Right forelimb (tissue), 1 donor: ENCODE results near the gene ADRA2C.

Experiments
- DNase-seq: peaks from one replicate; pipeline ENCODE4 v3.0.0-alpha.2; 2018

Gene ADRA2C

GRCh38 chr4:3735196-3735595, 31.0 kb upstream of the ADRA2C start:
- no peak for DNase-seq

DNA sequence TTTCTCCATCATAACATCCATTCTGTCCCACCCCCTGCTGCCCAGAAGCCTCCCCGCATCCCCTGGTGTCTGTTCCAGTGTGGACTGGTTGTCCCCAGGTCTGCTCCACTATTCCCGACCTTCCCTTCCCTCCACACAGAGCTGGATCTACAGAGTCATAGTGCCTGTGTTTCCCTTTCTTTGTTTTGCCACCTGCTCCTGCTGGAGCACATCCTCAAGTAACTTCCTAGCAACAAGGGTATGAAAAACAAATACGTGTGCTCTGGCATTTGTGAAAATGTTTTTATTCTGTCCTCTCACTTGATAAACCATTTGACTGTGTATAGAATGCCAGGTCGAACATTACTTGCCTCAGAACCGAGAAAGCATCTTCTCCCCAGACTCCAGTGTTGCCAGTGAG, 29.9 kb upstream of the ADRA2C start:
- no peak for DNase-seq

DNA sequence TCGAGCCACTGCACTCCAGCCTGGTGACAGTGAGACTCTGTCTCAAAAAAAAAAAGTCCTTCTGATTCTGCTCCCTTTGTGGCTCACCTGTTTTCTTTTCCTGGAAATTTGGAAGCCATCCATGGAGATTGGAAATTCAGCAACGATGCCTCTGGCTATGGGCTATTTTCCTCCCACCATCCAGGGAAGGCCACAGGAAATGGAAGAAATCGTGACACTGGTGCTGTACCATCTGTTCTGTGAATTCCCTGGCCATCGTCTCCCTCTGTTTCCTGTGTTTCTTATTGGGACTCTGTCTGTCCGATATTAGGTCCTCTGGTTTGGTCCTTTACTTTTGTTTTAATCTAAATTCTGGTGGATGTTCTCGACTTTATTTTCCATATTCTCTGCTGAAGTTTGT, 29.4 kb upstream of the ADRA2C start:
- no peak for DNase-seq

DNA sequence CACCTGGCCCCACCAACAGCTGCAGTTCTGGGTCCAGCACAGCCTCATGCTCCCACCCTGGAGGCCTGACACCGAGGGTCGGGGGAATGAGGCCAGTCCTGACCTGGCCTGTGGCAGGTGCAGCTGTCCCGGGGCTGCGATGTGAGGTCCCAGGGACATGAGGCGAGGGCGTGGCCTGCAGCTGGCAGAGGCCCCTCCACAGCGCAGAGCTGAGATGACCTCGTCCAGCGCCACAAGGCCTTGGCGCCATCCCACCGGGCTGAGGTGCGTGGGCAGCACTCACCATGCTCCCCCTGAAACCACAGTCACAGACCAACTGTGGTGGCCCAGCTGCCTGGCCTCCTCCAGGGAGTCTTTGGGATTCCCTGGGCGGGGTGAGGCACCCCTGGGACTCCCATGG, 26.6 kb upstream of the ADRA2C start:
- DNase-seq, result no peak

DNA sequence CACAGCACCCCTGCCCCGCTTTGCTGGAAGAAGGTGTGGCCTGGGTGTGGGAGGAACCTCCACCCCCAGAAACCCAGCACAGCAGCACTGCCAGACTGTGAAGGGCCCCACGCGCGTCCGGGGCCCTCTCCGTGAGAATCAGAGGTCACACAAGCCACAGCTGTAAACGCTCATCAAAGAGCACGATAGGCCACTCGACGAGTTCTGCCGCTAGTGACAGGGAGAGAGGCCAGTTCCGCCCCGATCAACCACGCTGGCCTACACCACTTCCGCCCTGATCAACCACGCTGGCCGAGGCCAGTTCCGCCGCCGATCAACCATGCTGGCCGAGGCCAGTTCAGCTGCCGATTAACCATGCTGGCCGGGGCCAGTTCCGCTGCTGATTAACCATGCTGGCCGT, 25.9 kb upstream of the ADRA2C start:
- DNase-seq, result no peak

- no peak for DNase-seq
Measured at GRCh38 chr4:3741217-3742011, 24.8 kb upstream of the ADRA2C start.

DNA sequence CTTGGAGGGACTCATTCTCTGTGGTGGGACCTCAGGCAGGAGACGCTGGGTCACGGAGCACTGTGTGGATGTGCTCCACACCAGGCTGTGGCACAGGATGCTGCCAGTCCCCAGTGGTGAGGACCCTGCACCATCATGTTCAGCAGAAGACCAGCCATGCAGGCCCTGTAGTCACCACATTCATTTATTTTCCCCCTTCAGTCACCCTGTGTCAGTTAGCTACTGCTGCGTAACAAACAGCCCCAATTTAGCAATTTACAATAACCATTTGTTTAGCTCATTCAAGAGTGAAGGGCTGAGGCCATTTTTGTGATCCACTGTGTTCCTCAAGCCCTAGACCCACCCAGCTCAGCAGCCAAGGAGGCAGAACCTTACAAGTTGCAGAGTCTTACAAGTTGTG, 23.6 kb upstream of the ADRA2C start:
- no peak for DNase-seq

- DNase-seq, result no peak
Measured at GRCh38 chr4:3744232-3744631, 22.0 kb upstream of the ADRA2C start.

- DNase-seq, result no peak
Measured at GRCh38 chr4:3744901-3745300, 21.3 kb upstream of the ADRA2C start.

- DNase-seq, result no peak
Measured at GRCh38 chr4:3745886-3746656, 20.1 kb upstream of the ADRA2C start.

DNA sequence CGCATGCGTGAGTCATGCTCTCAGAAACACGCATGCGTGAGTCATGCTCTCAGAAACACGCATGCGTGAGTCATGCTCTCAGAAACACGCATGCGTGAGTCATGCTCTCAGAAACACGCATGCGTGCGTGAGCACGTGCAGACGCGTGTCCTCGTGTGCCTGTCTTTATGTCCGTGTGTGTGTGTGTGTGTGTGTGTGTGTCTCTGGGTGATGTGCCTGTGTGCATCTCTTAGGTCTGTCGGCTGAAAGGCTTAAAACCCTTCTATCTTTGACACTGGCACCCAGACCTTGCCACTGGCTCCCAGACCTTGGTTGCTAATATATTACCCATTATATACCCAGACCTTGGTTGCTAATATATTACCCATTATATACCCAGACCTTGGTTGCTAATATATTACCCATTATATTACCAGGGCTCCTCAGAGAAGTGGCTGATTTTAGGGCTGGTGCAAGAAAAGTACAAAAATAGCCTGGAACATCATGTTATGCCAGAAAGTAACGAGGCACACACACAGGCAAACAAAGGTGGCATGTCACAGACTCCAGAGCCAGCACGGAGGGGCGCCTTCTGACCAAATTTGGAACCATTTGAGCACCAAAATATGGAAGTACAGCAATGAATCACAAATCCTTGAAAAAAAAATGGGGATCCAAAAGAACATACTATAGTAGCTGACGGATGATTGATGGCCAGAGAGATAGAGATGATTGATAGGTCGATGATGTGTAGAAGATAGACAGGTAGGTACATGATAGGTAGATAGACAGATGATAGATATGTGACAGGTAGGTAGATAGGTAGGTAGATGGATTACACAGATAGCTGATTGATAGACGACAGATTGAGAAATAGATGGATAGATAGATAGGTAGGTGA, 19.2 kb upstream of the ADRA2C start:
- DNase-seq, result no peak

DNA sequence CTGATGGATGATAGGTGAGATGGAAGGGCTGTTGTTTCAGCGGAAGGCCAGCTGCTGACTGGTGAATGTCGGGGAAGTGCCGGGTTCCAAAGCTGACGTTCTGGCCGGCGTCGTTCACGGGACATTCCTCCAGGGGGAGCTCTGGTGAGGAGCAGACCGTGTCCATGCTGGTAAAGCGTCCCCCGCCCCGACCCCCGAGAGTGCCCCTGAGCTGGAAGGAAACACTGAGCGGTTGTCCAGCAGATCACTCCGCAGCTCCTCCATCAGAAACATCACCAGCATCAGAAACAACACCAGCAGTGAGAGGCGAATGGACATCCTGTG, 18.6 kb upstream of the ADRA2C start:
- no peak for DNase-seq

DNA sequence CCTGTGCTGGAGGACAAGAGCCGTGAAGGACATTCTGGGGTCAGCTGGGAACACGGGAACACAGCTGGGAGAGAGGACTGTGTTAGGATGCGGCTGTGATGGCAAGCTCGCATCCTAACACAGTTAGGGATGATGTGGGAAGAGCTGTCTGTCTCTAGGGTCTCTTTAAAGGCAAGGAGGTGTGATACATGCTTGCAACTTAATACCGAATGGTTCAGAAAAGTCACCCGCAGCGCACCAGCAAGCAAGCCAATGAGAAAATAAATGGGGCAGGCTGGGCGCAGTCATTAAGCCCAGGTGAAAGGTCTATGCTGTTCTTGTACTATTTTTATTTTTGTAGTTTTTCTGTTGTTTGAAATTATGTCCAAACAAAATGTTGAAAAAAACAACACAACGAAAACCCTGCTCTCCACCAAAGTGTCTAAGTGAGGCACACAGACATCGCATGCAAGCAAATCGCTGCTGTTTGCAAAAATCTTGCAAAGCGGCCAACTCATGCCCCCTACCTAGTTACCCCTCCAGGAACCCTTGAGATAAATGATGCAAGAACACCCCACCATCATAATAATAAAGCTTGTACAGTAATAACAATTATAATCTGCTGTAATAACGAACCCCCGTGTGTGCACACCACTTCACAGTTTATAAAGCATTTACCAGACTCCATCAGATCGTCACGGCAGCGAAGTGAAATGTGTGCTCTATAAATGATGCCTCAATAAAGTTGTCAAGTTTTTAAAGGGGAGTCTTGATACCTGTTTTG, 17.9 kb upstream of the ADRA2C start:
- no peak for DNase-seq

DNA sequence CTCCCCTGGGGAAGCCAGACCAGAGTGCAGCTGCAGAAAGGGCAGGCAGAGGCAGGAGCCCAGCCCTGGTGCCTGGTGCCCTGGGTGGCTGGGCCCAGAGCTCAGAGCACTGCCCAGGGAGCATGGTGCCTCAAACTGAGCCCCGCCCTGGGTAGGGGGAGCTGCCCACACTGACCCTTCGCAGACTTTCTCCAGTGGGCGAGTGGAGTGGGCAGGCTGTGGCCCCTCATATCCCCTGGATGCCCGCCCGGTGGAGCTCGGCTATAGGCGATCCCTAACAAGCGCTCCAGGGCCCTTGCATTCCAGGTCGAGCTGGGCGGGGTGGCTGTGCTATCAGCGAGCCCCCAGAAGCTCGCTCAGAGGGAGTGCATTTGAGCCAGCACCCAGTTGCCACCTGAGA, 17.1 kb upstream of the ADRA2C start:
- DNase-seq, result no peak

GRCh38 chr4:3750334-3750733, 15.9 kb upstream of the ADRA2C start:
- DNase-seq, result no peak

DNA sequence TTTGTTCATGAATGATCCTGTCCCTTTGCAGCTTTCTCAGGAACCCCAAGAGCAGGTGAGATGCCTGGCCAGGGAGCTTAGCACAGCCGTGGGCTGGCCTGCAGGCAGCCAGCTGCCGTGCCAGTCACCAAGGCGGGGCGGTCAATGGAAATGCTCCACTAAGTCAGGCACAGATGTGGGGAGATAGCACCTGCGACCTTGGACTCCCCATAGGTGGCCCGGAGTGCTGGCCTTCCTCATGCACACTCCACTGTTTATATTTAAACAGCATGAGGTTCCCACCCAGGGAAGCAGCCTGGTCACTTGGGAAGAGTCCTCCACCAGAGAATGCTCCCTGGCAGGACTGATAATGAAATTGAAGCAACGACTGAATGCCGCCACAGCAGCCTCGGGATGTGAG, 14.2 kb upstream of the ADRA2C start:
- no peak for DNase-seq

DNA sequence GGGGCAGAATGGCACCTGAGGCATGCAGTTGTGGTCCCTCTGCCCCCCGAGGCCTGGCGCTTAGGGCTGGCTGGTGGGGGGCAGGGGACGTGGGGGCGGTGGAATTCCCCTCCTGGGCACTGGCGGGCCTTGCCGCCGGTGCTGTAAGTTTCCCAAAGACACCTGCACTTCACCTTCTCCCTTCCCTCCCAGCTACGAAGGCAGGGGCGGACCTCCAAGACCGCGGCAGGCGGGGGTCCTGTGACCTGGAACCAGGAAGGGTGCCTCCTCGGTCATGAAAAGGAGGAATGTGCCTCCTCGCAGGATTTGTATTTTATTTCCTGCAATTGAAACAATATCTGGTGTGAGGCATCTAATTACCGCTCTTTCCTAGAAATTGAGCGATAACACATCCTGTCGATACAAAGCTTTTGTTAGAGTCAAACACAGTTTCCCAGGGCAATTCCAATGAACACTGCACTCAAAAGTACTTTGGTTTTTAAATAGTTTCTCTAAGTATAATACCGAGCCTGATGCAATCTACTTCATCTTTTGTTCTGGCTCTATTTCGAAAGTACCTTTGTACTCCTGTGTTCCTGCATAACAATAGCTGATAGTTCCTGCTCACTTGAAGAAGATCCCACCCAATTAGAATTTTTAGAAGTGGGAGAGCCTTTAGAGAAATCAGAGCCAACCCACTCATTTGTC, 12.3 kb upstream of the ADRA2C start:
- DNase-seq, result no peak

- no peak for DNase-seq
Measured at GRCh38 chr4:3756343-3757059, 9.7 kb upstream of the ADRA2C start.

DNA sequence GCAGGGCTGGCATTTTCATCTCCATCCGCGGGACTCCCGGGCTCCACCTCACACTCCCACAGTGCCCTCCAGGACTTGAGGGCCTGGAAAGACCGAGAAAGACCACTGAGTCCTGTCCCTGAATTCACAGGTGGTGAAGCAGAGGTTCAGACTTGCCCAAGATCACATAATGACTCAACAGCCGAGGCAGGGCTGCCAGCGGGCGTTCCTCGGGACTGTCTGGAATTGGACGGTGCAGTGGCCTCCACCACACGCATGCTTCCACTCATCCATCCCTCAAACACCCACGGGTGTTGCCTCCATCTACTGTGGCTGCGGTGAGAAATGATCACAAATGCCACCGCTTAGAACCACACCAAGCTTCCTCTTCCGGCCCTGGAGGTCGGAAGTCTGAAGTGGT, 6.9 kb upstream of the ADRA2C start:
- no peak for DNase-seq

GRCh38 chr4:3760346-3760745, 5.8 kb upstream of the ADRA2C start:
- DNase-seq, result no peak

- no peak for DNase-seq
Measured at GRCh38 chr4:3760841-3761240, 5.3 kb upstream of the ADRA2C start.

- no peak for DNase-seq
Measured at GRCh38 chr4:3762264-3762663, 3.9 kb upstream of the ADRA2C start.
